GM10847 (cell line): ENCODE data around the gene XXYLT1.

ENCODE experiments used
- POLR2A ChIP-seq: IDR thresholded peaks from 2 replicates; pipeline ENCODE4 v1.6.1; 2011; ENCODE audit not compliant: insufficient read length; ENCODE audit errors: extremely low read depth

Gene XXYLT1

GRCh38 chr3:195032106-195032759 lies 238.7 kb downstream of the XXYLT1 start:
- no peak for TF ChIP-seq POLR2A

DNA sequence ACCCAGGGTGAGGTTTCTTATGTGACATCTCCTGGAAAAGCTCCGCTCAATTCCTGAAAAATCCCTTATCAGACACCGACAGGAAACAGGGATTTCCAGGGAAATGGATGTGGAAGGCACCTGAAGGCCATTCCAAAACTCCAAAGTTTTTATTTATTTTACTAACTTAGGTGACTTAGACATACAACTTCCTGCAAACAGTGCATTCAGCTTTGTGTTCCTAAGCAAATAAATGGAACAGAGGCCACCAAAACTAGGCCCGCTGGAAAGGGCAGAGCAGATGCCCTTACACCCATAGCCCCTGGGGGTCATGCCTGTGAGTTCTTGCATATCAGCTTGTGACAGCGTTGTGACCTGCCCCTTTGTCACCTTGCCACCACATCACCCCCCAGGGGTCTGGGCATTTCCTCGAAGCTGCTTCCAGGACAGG lies 239.4 kb downstream of the XXYLT1 start:
- no peak for TF ChIP-seq POLR2A

- no peak for TF ChIP-seq POLR2A
These were observed 240.1 kb downstream of the XXYLT1 start for GRCh38 chr3:195030791-195031321.

DNA sequence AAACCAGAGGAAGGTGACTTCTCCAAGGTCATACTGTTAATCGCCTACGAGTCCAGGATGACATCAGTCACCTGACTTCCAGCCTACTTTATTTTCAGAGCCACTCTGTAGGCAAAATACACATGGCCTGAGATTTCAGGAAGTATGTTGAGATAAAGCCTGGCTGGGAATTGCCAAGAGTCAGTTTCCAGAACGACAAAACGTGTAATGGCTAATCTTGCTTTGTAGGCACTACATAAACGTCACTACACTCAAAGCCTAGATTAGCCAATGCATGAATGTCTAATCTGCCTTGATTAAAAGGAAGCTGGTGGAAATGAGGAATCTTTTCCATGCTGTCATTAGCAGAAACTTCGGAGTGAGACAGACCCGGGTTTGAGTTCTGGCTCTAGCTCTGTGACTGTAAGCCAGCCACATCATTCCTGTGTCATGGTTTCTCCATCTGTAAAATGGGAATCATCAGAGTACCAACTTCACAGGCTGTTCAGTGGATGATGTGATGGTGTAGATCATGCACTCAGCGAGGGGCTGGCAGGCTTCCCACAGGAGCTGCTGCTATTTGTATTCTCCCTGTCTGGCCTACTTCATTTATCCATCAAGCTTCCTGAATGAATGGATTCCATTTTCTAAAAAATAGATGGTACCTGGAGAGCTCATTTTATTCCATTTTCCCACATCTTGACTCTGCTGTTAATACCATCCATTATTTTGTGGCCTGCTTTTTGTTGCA lies 241.9 kb downstream of the XXYLT1 start:
- no peak for TF ChIP-seq POLR2A

- TF ChIP-seq POLR2A: no peak
These were observed 245.1 kb downstream of the XXYLT1 start for GRCh38 chr3:195025884-195026200.

DNA sequence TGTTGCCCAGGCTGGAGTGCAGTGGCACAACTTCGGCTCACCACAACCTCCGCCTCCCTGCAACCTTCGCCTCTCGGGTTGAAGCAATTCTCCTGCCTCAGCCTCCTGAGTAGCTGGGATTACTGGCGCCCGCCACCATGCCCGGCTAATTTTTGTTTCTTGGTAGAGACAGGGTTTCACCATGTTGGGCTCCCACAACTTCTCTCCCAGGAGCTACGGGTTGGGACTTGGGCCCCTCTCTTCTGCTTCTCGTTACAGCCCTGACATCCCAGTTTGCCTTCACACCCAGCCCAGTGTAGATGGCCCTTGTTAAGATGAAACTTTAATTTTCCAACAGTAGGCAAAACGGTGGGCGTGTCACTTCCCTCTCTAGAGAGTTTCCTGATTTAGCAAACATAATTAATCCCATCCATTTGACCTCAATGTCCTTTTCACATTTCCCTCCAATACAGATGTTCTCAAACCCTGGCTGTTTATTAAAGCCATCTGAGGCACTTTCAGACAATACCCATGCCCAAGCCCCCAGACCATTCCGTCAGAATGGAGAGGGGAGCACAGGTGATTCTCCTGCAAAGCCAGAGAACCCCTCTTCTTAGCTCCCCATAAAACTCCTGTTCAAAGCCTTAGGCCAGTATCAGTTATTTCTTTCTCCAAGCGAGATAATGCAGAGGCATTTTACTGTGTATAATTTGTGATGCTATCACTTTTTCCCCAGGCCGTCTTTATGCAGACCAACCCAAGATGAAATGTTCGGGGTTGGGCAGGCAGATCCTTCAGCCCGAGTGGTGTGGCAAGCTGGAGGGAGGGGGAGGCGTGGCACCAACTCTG lies 245.7 kb downstream of the XXYLT1 start:
- no peak for TF ChIP-seq POLR2A

DNA sequence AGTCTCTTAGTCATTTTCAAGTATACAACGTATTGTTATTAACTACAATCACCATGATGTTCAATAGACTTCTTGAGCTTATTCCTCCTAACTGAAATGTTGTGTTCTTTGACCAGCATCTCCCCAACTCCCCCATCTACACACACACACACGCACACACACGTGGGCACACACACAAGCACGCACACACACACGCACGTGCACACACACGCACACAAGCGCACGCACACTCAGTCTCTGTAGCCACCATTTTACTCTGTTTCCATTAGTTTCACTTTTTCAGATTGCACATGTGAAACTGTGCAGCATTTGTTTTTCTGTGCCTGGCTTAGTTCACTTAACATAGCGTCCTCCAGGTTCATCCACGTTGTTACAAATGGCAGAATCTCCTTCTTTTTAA lies 247.0 kb downstream of the XXYLT1 start:
- no peak for TF ChIP-seq POLR2A

GRCh38 chr3:195023576-195023975 lies 247.4 kb downstream of the XXYLT1 start:
- TF ChIP-seq POLR2A: no peak

GRCh38 chr3:195021692-195022091 lies 249.3 kb downstream of the XXYLT1 start:
- no peak for TF ChIP-seq POLR2A

DNA sequence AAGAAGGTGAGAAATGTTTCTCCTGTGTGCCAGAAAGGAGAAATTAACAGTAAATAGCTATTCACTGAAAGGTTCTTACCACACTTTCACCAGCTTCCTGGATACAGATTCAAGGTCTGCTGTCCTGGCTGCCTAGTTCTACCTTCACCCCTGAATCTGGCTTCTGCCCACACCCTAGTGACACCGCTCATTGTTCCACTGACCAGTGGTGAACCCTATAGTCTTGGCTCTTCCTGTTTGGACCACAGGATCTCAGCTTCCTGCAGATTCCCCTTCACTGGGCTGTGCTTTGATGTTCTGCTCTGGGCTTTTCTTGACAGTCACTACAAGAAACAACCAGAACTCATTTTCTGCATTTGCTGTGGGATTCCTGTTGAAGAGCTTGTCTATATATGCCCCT lies 250.0 kb downstream of the XXYLT1 start:
- TF ChIP-seq POLR2A: no peak

DNA sequence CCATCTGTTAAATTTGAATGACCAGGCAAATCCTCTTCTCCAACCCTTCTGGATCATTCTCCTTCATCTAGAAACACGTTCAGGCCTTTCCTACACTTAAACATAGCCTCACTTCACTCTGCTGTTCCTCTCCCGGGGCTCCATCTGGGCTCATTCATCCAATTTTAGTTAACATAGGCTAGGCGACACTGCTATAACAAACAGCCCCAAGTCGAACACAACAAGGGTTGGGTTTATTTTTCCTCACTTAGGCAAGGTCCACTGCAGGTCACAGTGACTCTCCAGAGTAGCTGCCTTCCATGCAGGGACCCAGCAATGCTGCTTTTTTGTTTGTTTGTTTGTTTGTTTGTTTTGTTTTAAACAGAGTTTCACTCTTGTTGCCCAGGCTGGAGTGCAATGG lies 250.8 kb downstream of the XXYLT1 start:
- no peak for TF ChIP-seq POLR2A

DNA sequence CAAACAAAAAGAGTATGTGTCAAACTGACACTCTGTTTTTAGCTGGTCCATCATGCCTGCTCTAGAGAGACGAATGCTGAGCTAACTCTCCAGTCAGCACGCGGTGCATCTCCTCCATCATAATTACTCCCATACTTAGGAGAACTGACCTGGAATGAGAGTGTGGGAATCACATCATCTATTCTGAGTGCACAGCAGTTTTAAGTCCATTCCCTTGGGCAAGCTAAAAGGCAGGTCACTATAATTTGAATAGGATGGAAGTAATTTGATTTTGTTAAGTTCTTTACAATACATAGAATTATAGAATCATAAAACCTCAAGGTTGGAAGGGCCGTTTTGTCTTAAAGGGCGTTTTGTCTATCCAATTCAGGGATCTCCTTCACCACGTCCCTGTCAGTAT lies 251.6 kb downstream of the XXYLT1 start:
- no peak for TF ChIP-seq POLR2A
